Measurements from ENCODE around the gene ANKRD12.

The ANKRD12 gene

GRCh38 chr18:9130195-9130594 is 6.4 kb upstream of the ANKRD12 start:
- Histone ChIP-seq H3K27me3 (ENCODE audit: control insufficient read depth, insufficient read depth, low read length) (no peaks in the 10 kb centered on the region), H3K9me3 (ENCODE audit: control insufficient read depth, insufficient read depth, low read length) (no peaks in the 10 kb centered on the region), H3K27ac (ENCODE audit: low read depth, low read length) (no peak overlapping the region), H3K9ac (ENCODE audit: low read depth, low read length) (no peak overlapping the region), H3K36me3 (ENCODE audit: control insufficient read depth, insufficient read depth, low read length) (peaks cover 98% of the 10 kb centered on the region), H3K4me3 (ENCODE audit: low read depth, low read length) (no peak overlapping the region), H3K4me1 (ENCODE audit: control insufficient read depth, insufficient read depth, low read length) (no peaks in the 10 kb centered on the region)

- Histone ChIP-seq H3K27me3 (ENCODE audit: control insufficient read depth, insufficient read depth, low read length) (no peaks in the 10 kb centered on the region), H3K9me3 (ENCODE audit: control insufficient read depth, insufficient read depth, low read length) (no peaks in the 10 kb centered on the region), H3K9ac (ENCODE audit: low read depth, low read length) (no peak overlapping the region), H3K27ac (ENCODE audit: low read depth, low read length) (no peak overlapping the region), H3K4me1 (ENCODE audit: control insufficient read depth, insufficient read depth, low read length) (no peaks in the 10 kb centered on the region; the same call in 1 of the 2 replicates), H3K36me3 (ENCODE audit: control insufficient read depth, insufficient read depth, low read length) (peaks cover 92% of the 10 kb centered on the region), H3K4me3 (ENCODE audit: low read depth, low read length) (no peak overlapping the region)
These were observed 5.8 kb upstream of the ANKRD12 start for GRCh38 chr18:9130806-9131205.

GRCh38 chr18:9132628-9133027 is 4.0 kb upstream of the ANKRD12 start:
- Histone ChIP-seq H3K9me3 (ENCODE audit: control insufficient read depth, insufficient read depth, low read length) (no peaks in the 10 kb centered on the region), H3K27me3 (ENCODE audit: control insufficient read depth, insufficient read depth, low read length) (no peaks in the 10 kb centered on the region), H3K36me3 (ENCODE audit: control insufficient read depth, insufficient read depth, low read length) (peaks cover 73% of the 10 kb centered on the region), H3K4me1 (ENCODE audit: control insufficient read depth, insufficient read depth, low read length) (no peaks in the 10 kb centered on the region; the same call in 1 of the 2 replicates), H3K27ac (ENCODE audit: low read depth, low read length) (no peak overlapping the region), H3K9ac (ENCODE audit: low read depth, low read length) (no peak overlapping the region), H3K4me3 (ENCODE audit: low read depth, low read length) (no peak overlapping the region)

GRCh38 chr18:9133225-9133624 is 3.4 kb upstream of the ANKRD12 start:
- Histone ChIP-seq H3K36me3 (ENCODE audit: control insufficient read depth, insufficient read depth, low read length) (peaks cover 67% of the 10 kb centered on the region), H3K4me3 (ENCODE audit: low read depth, low read length) (no peak overlapping the region), H3K9me3 (ENCODE audit: control insufficient read depth, insufficient read depth, low read length) (no peaks in the 10 kb centered on the region), H3K27ac (ENCODE audit: low read depth, low read length) (no peak overlapping the region), H3K4me1 (ENCODE audit: control insufficient read depth, insufficient read depth, low read length) (no peaks in the 10 kb centered on the region; the same call in 1 of the 2 replicates), H3K9ac (ENCODE audit: low read depth, low read length) (no peak overlapping the region), H3K27me3 (ENCODE audit: control insufficient read depth, insufficient read depth, low read length) (no peaks in the 10 kb centered on the region)

- H3K9me3 ChIP-seq (ENCODE audit: control insufficient read depth, insufficient read depth, low read length): no peaks in the 10 kb centered on the region
- peak overlapping the region; percentile 100 for H3K4me3 ChIP-seq (ENCODE audit: low read depth, low read length)
- peaks cover 5% of the 10 kb centered on the region for H3K4me1 ChIP-seq (ENCODE audit: control insufficient read depth, insufficient read depth, low read length)
- H3K36me3 ChIP-seq (ENCODE audit: control insufficient read depth, insufficient read depth, low read length): peaks cover 47% of the 10 kb centered on the region
- peak overlapping the region; percentile 98 for H3K27ac ChIP-seq (ENCODE audit: low read depth, low read length)
- peak overlapping the region; percentile 91 for H3K9ac ChIP-seq (ENCODE audit: low read depth, low read length)
- H3K27me3 ChIP-seq (ENCODE audit: control insufficient read depth, insufficient read depth, low read length): no peaks in the 10 kb centered on the region
These were observed 1.3 kb upstream of the ANKRD12 start for GRCh38 chr18:9135081-9135911.

- Histone ChIP-seq H3K9ac (ENCODE audit: low read depth, low read length) (peak overlapping the region; percentile 91), H3K36me3 (ENCODE audit: control insufficient read depth, insufficient read depth, low read length) (peaks cover 41% of the 10 kb centered on the region), H3K27me3 (ENCODE audit: control insufficient read depth, insufficient read depth, low read length) (no peaks in the 10 kb centered on the region), H3K4me3 (ENCODE audit: low read depth, low read length) (peak overlapping the region; percentile 100), H3K9me3 (ENCODE audit: control insufficient read depth, insufficient read depth, low read length) (no peaks in the 10 kb centered on the region), H3K4me1 (ENCODE audit: control insufficient read depth, insufficient read depth, low read length) (peaks cover 5% of the 10 kb centered on the region), H3K27ac (ENCODE audit: low read depth, low read length) (peak overlapping the region; percentile 98)
These were observed 668 bp upstream of the ANKRD12 start for GRCh38 chr18:9135912-9136314.

GRCh38 chr18:9137168-9138066 is 836 bp downstream of the ANKRD12 start:
- peaks cover 9% of the 10 kb centered on the region for H3K4me1 ChIP-seq (ENCODE audit: control insufficient read depth, insufficient read depth, low read length)
- H3K27ac ChIP-seq (ENCODE audit: low read depth, low read length): peak overlapping the region; percentile 98
- H3K36me3 ChIP-seq (ENCODE audit: control insufficient read depth, insufficient read depth, low read length): peaks cover 26% of the 10 kb centered on the region

GRCh38 chr18:9139400-9140039 is 2.9 kb downstream of the ANKRD12 start:
- Histone ChIP-seq H3K9me3 (ENCODE audit: control insufficient read depth, insufficient read depth, low read length) (no peaks in the 10 kb centered on the region), H3K9ac (ENCODE audit: low read depth, low read length) (no peak overlapping the region), H3K4me3 (ENCODE audit: low read depth, low read length) (no peak overlapping the region), H3K4me1 (ENCODE audit: control insufficient read depth, insufficient read depth, low read length) (peaks cover 9% of the 10 kb centered on the region), H3K36me3 (ENCODE audit: control insufficient read depth, insufficient read depth, low read length) (peaks cover 6% of the 10 kb centered on the region), H3K27ac (ENCODE audit: low read depth, low read length) (no peak overlapping the region), H3K27me3 (ENCODE audit: control insufficient read depth, insufficient read depth, low read length) (no peaks in the 10 kb centered on the region)

More at GRCh38 chr18:9137168-9138066, 836 bp downstream of the ANKRD12 start:
- Histone ChIP-seq H3K27me3 (ENCODE audit: control insufficient read depth, insufficient read depth, low read length) (no peaks in the 10 kb centered on the region), H3K9ac (ENCODE audit: low read depth, low read length) (peak overlapping the region; percentile 77), H3K9me3 (ENCODE audit: control insufficient read depth, insufficient read depth, low read length) (no peaks in the 10 kb centered on the region), H3K4me3 (ENCODE audit: low read depth, low read length) (peak overlapping the region; percentile 100)

- Histone ChIP-seq H3K27ac (ENCODE audit: low read depth, low read length) (no peak overlapping the region), H3K9ac (ENCODE audit: low read depth, low read length) (no peak overlapping the region), H3K4me3 (ENCODE audit: low read depth, low read length) (no peak overlapping the region)
These were observed 3.8 kb downstream of the ANKRD12 start for GRCh38 chr18:9140381-9140780.

GRCh38 chr18:9140984-9141383 is 4.4 kb downstream of the ANKRD12 start:
- H3K9ac ChIP-seq (ENCODE audit: low read depth, low read length): no peak overlapping the region
- H3K9me3 ChIP-seq (ENCODE audit: control insufficient read depth, insufficient read depth, low read length): no peaks in the 10 kb centered on the region
- H3K27ac ChIP-seq (ENCODE audit: low read depth, low read length): no peak overlapping the region
- H3K27me3 ChIP-seq (ENCODE audit: control insufficient read depth, insufficient read depth, low read length): no peaks in the 10 kb centered on the region
- H3K4me1 ChIP-seq (ENCODE audit: control insufficient read depth, insufficient read depth, low read length): peaks cover 9% of the 10 kb centered on the region; the same call in 1 of the 2 replicates
- H3K4me3 ChIP-seq (ENCODE audit: low read depth, low read length): no peak overlapping the region
- no peaks in the 10 kb centered on the region for H3K36me3 ChIP-seq (ENCODE audit: control insufficient read depth, insufficient read depth, low read length)

More at GRCh38 chr18:9140381-9140780, 3.8 kb downstream of the ANKRD12 start:
- Histone ChIP-seq H3K36me3 (ENCODE audit: control insufficient read depth, insufficient read depth, low read length) (no peaks in the 10 kb centered on the region), H3K4me1 (ENCODE audit: control insufficient read depth, insufficient read depth, low read length) (peaks cover 9% of the 10 kb centered on the region), H3K9me3 (ENCODE audit: control insufficient read depth, insufficient read depth, low read length) (no peaks in the 10 kb centered on the region), H3K27me3 (ENCODE audit: control insufficient read depth, insufficient read depth, low read length) (no peaks in the 10 kb centered on the region)

Measured in HUES48 (cell line).